Fibroblast of lung (primary cell): ENCODE data around the gene TEX30.

Source experiments
- EZH2 ChIP-seq: IDR thresholded peaks from 2 replicates; pipeline ENCODE4 v1.5.1; 2012; ENCODE audit warnings: low read length, control low read depth, mild to moderate bottlenecking; ENCODE audit errors: missing control alignments
- TF ChIP-seq, protein P1 (sequence below), 2 donors: IDR thresholded peaks in 1 of 2; conservative IDR thresholded peaks in 1 of 2; 1 replicate in 1 of 2; 2 replicates in 1 of 2; pipeline ENCODE4 v1.5.1; 2011 to 2012; ENCODE audit warnings: low read length in 2 of 2, control low read depth in 1 of 2, inconsistent platforms in 1 of 2, low read depth in 1 of 2, mild to moderate bottlenecking in 1 of 2

DNA sequence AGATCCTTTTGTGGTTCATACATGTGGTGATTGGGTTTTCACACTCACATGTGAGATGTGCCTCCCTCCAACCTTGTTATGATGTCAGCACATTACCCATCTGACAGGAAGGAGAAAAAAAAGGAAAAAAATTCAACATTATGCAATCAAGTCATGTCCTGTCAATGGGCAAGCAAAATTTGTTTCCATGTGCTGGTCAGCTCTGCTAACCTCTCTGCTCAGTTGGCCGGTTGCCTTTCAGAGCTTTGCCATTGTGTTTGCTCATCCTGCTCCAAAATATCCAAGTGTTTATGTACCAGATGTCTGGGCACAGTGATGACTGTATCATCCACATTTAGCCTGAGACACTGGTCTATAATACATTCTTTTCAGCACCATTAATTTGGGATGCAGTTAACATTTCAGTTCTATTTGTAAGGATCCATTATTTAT, 51.8 kb downstream of the TEX30 start:
- TF ChIP-seq, protein P1, sequence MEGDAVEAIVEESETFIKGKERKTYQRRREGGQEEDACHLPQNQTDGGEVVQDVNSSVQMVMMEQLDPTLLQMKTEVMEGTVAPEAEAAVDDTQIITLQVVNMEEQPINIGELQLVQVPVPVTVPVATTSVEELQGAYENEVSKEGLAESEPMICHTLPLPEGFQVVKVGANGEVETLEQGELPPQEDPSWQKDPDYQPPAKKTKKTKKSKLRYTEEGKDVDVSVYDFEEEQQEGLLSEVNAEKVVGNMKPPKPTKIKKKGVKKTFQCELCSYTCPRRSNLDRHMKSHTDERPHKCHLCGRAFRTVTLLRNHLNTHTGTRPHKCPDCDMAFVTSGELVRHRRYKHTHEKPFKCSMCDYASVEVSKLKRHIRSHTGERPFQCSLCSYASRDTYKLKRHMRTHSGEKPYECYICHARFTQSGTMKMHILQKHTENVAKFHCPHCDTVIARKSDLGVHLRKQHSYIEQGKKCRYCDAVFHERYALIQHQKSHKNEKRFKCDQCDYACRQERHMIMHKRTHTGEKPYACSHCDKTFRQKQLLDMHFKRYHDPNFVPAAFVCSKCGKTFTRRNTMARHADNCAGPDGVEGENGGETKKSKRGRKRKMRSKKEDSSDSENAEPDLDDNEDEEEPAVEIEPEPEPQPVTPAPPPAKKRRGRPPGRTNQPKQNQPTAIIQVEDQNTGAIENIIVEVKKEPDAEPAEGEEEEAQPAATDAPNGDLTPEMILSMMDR (conservative IDR thresholded peaks at IDR 0.05 in 1 of 2, IDR thresholded peaks at IDR 0.05 in 1 of 2; ENCODE audit: low read depth in 1 of 2, low read length in 2 of 2), result no peak
- no peak for TF ChIP-seq EZH2
